Measurements from ENCODE around the gene CCDC57. TPM values are rescaled to one million over a fixed set of nuclear protein-coding genes. Genes with fewer than 3 reads are reported as not detected.

Gene CCDC57
- total RNA-seq, 1 donor from 2014 or later = 24.7 TPM

DNA sequence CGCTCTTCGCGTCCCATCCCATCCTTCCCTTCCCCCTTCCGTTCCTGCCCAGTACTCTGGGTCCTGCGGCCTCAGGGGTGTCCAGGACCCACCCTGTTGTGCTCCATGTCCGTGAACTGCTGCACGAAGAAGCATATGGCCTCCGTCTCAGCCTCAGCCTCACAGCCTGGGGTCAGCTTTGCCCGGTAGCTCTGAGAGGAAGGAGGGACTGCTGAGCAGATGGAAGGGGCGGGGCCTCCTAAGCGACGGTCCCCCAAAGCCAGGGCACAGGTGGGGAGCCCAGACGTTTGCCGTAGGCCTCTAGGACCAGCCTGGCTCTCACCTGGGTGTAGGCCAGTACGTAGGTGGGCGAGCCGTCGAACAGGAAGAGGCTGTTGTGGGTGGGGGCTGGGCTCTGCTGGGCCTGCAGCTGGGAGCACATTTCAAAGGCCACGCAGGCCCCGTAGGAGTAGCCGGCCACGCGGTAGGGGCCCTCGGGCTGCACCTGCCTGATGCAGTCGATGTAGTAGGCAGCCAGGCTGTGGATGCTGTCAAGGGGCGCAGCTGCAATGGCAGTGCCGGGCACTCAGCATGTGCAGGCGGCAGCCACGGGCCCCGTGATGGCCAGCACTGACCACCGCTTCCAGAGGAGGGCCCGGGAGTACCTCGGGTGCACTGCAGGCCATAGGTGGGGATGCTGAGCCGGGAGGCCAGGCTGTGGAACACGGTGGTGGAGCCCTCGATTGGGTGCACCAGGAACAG lies 132.4 kb downstream of the CCDC57 start:
- no peak for DNase-seq

DNA sequence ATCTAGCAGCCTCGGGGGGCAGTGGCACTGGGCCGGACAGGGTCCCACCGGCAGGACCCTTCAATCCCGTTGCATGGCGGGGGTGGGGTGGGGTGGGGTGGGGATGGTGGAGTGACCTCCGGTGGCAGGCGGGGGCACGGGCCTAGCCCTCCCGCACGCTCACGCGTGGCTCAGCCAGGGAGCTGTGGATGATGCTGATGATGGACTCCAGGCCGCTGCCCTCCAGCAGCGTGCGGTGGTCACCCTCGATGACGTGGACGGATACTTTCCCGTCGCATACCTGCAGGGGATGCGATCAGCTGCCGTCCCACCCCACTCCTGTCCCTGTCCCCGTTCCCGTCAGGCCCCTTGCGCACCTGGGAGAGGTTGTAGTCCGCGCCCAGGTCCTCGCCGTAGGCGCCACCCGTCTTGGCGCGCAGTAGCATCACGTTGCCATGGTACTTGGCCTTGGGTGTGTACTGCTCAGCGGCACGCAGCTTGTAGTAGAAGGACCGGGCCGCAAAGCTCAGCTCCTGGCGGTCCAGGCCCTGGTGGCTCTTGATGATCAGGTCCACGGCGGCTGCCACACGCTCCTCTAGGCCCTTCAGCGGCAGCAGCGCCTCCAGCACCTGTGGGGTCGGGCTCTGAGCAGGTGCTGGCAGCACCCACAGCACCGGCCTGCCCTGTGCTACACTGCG lies 133.5 kb downstream of the CCDC57 start:
- no peak for DNase-seq

DNA sequence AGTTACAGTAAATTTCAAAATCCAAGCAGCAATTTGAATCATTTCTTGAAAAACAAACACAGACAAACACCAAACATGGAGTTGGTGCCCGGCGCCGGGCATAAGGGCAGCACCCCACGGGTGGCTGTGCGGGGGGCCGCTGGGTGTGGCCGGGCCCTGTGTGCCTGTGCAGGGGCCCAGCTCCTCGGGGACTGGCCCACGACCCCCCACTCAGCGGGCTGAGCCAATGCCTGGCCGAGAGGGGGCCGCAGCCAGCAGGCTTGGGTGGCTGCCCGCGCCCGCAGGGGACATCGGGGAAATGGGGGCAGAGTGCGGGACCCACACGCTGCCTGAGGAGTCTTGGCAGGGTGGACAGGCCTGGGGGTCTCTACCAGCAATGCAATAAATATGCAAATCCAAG lies 134.2 kb downstream of the CCDC57 start:
- DNase-seq = no peak

DNA sequence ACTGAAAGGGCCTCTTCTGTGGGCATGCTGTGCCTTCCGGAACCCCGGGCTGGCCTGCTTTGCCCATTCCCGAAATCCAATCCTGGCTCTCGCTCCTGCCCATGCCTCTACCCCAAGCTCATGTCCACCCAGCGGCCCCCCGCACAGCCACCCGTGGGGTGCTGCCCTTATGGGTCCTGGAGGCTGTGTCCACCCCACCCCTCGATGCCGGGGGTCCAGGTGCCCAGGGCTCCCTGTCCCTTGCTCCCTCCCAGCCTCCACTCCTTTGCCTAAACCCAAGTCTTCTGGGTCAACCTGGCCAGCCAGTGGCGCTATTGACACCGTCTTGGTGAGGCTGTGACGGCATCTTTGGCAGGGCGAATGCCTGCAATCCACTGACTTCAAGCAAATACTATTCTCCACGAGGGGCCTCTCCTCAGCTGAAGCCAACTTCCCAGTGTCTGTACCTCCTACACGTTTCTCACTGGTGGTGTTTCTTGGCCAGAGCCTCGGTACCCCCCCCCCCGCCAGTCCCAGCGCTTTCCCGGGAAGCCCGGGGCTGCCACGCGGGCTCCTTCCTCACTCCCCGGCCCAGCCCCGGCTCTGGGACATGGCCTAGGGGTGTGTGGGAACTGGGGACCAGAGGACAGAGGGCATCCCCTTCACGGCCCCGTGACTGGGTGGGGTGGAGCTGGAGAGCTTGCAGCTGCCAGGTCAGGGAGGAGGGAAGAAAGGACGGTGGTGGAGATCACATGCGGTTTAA lies 134.9 kb downstream of the CCDC57 start:
- peak; percentile 26 for DNase-seq

DNA sequence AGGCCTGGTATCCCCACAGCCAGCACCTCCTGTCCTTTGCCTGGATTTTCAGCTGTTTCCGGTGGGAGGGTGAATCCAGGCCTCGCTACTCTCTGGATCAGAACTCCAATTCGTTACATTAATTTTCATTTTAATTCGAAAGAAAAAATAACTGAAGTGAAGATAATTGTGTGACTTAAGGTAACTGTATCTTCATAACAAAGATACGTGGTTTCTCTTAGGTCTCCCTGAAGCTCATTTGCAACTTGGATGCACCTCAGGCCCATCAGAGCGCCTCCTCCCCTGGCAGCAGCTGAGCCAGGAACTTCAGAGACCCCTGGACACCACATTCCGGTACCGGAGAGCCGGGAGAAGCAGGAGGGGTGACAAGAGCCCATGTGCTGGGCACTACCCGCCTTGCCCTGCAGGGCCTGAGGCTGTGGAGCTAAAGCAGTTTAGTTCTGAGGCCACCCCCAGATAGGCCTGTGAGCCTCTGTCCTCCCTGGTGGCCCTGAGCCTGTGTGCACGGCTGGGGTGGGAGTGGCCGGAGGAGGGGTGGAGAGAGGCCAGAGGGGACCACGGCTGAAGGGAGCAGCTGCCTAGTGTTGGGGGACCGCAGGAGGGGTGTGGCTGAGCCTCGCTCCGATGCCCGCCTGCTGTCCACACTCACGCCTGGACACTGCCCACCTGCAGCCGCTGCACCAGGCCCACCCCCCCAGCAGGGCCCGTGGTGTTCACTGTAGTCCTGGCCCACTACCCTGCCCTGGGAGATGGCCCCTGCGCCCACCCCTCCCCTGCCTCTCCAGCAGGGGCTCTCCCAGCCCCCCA lies 135.7 kb downstream of the CCDC57 start:
- DNase-seq = peak; percentile 28

DNA sequence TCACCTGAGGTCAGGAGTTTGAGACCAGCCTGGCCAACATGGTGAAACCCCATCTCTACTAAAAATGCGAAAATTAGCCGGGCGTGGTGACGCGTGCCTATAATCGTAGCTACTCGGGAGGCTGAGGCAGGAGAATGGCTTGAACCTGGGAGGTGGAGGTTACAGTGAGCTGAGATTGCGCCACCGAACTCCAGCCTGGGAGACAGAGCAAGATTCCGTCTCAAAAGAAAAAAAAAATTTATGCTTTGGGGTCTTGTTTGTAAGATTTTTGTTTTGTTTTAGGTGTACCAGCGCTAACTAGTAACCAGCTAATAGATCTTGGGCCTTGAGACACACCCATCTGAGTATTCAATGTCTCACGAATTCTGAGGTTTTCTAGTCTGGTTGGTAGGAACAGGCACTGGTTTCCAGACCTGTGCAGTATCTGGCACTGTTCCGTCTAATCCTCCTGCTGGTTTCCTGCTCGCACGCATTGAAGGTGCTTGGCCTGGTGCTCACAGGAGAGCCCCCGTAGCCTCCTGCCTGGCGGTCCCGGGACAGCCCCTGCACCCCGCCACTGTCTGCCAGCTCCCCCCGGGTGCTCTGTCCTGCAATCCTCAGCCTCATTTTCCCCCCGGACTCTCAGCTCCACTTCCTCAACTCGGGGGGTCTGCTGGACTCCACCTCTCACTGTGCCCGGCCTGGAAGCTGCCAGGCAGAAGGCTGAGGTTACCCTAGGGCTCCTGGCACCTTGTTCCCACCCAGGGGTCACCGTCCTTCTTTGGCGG lies 136.4 kb downstream of the CCDC57 start:
- DNase-seq = no peak

DNA sequence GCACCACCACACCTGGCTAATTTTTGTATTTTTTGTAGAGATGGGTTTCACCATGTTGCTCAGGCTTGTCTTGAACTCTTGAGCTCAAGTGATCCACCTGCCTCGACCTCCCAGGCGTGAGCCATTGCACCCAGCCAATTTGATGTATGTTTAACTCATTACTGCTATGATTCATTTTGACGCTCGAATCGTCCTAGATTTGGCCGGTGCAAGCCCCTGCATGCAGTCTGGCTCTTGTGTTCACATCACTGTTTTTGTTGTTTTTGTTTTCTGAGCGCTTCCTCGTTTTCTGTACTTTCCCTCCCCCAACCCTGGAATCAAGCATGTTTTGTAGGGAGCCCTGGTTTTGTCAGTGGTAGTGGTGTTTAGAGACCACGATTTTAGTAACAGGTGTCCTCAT lies 139.2 kb downstream of the CCDC57 start:
- no peak for DNase-seq

DNA sequence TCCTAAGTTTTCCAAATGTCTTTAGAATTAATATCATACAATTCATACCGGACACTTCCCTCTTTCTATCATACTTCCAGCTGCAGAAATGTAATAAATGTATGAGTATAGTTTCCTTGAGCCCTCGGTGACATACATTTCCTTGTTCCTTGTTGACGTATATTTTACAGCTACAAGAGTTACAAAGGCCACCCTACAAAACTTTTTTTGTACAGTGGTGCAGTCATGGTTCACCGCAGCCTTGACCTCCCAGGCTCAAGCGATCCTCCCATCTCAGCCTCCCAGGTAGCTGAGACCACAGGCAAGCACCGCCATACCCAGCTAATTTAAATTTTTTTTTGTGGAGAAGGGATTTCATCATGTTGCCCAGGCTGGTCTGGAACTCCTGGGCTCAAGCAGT lies 139.8 kb downstream of the CCDC57 start:
- no peak for DNase-seq

DNA sequence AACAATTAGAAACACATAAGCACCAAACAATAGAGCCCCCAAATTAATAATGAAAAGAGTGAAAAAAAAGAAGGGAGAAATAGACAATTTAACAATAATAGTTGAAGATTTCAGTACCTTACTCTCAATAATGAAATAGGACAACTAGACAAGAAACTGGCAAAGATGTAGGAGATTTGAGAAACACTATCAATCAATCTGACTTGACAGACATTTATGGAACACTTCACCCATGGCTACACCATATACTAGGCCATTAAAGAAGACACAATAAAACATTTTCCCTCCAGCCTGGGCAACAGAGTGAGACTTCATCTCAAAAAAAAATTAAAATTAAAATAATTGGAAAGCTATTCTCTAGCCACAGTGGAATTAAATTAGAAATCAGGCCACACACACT lies 142.0 kb downstream of the CCDC57 start:
- DNase-seq = no peak

DNA sequence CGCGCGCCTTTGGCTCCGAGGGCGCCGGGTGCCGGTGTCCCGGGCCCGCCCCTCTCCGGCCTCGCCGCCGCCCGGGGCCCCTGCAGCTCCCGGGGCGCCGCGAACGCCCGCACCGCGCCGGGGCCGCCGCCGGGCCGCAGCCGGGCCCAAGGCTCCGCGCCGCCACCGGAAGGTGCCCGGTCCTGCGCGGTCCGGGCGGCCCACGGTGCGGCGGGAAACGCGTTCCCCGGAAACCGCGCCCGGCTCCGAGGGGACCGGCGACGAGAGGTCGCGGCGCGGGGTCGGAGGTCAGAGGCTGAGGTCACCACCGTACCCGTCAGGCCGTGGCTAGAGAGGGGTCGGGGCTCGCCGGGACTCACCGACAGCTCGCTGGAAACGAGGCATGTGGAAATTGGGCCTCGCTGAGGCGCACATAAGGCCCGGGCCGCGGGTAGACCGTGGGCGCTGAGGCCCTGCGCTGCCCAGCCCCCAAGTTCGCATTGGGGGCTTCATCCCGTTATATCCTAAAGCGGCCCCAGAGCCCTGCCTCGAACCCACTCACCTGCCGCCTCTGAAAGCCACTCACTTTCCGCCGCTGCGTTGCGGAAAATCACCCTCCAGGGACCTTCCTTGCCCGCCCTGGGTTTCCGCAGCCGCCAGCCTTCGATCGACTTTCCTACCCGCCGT lies 146.9 kb downstream of the CCDC57 start, which contains the start of gene DUS1L:
DUS1L (minus strand) TSS at position 167 of the 666 bp plus-strand sequence. CDS start 745 bp downstream, outside the sequence.
- peak; percentile 67 for DNase-seq

DNA sequence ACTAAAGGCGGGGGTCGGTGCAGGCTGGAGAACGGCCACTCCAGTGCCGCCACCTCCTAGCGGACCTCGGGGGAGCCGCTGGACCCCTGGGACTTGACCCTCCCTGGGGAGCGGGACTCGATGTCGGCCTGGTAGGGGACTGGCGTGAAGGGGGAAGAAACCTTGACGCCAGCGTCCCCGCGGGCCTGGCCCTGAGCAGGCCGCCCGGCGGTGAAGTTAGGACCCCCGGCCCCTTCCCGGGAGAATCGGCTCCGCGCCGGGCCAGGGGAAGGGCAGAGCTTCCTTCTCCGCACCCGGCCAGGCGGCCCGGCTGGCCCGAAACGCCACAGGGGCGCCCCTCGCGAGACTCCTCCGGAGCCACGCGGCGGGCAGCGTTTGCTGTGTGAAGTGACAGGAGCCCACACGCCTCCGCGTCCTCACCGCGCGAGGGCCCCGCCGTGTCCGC lies 147.4 kb downstream of the CCDC57 start:
- DNase-seq = no peak

DNA sequence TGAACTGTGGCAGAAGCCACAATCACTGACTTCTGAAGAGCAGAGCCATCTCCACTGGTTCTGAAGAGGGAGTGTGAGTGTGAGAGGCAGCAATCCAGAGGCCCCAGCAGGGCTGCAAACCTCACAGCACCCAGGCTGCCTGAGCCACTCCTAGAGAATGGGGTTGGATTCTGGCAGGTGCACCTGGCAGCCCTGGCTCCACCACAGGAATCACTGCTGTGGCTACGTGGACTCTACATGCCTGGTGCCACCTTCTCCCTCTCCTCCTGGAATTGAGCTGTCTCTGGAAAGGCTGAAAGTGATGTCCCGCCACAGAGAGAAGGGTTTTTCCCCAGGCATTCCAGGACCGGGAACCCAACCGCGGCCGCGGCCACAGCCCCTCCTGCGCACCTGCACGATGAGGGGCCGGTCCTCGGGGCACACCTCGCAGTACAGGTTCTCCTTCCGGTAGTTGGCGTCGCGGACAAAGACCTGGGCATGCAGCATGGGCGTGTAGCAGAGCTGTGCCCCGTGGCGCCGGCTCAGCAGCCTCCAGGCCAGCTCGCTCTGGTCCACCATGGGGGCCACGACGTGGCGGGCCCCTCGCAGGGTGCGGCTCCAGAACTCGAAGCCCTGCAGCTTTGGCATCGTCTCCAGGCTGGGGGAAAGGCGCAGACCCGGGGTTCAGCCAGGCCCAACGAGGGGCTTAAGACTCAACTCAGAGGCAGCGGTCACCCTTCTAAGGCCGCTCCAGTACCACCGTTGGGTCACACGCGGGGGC lies 148.0 kb downstream of the CCDC57 start:
- DNase-seq = no peak

DNA sequence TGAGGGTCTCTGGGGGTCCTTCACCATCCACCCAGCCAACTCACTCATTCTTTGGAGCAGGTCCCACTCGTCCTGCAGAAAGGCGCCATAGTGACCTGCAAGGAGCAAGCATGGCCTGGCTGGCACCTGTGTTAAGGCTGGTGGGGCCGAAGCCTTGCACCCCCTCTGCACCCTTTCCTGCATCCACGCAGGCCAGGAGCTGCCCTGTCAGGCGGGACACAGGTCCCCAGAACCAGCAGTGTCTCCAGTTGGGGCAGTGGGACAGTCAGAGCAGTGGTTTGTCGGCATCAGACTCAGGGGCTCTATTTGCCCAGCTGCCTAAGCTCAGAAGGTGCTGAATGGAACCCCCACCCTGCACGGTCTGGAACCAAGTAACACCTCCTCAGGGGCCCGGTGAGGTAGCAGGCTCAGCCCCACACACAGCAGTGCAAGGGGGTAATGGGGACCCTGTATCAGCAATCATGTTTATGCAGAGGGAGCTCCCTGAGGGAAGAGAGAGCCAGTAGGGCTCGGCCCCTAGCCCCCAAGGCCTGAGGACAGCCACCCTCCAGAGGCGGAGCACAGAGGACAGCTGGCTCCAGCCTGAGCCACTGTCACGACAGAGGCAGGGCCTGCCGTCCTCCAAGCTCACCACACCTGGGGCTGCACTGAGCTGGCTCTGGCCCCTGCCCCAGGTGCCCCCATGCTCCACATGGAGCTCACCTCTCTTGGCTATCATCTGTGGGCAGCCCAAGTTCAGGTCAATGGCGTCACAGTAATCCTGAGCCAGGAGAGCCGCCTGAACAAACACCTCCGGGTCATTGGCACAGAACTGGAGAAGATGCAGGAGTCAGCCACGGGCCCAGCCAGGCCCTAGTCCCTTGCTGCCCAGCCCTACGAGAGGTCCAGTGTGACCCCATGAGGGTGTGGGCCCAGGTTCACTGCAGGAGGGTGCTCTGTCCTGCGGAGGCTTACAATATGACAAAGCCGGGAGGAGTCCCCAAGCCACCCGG lies 148.9 kb downstream of the CCDC57 start:
- DNase-seq = no peak

DNA sequence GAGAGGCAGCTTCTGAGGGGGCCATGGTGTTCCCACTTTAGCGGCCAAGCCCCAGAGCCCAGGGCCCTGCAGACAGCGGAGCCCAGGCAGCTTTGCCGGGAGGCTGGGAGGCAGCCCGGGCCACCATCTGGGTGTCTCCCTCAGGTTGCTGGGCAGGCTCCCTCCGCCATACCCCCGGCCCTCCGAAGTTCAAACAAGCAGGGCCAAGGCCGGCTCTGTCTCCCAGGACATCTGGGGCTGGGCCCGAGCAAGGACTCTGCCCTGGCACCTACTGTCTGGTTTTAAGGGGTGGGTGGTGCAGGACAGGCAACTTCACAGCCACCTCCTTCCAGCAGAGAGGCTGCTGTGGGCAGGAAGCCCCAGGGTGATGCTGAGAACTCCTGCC lies 149.7 kb downstream of the CCDC57 start:
- no peak for DNase-seq

DNA sequence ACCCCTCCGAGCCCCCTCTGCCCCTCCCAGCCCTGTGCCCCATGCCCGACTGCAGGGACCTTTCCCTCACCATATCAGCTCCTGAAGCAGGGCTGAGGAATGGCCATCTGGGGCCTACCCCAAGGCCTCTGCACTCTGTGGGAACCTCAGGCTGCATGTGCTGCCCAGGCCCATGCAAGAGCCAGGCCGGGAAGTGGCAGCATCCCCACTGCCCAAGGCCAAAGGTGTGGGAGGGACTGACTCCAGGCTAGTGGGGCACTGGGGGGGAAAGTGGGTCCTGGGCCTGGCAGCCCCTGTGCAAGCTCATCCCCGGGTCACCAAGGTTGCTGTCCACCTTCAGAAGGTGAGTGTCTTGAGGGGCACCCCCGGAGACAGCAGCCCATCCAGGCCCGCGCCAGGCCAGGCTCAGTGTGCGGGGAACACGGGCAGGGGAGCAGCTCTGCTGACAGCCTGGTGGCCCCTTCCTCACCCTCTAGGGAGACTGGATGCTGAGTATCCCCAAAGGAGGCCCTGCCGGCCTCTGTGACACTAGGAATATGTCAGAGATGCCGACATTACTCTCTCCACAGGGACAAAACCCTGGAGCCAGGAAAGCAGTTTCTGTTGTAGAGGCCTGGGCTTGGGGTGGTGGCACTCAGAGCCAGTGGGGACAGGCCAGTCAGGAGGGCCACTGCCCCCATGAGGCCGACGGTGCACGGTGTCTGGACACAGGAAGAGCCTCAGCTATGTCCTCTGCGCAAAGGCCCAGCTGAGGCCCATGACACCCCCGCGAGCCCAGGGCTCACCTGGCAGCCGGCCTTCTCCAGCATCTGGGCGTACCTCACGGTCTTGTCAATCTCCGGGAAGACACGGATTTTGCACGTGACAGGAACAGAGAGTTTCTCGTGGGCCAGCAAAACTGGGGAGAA lies 150.3 kb downstream of the CCDC57 start:
- DNase-seq = no peak

DNA sequence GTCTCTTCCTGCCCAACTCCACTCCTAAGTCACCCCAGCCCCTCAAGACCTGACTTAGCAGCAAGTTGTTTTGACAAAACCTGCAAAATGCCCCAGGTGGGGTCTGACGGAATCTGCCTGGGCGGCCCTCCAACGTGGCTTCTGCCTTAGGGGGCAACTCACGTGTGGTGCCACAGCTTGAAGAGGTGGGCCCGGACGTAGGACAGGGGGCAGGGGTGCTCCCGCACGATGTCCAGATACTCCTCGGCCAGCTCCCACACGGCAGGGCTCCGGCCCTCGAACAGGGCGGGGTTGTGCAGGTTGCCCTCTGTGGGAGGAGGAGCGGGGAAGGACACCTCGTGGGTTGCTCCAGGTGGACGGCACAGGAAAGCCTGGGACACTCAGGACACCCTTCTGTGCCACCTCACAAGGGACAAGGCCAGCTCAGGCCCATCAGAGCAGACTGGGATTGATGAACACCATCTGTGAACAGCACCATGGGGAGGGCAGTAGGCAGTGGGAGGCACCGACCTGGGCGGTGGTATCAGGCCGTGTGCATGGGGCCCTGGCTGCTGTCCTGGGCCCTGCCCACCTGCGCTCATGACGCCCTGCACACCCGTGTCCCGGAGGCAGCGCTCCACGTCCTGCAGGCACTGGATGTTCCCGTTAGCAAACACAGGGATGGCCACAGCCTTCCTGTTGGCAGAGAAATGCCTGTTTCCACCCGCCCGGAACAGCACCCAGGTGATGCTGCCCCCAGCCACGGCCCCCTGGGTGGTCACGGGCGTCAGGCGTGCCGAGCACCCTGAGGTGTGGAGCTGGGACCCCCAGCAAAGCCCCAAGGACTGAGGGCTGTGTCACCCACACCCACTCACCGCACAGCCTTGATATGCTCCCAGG lies 151.4 kb downstream of the CCDC57 start:
- DNase-seq = no peak

DNA sequence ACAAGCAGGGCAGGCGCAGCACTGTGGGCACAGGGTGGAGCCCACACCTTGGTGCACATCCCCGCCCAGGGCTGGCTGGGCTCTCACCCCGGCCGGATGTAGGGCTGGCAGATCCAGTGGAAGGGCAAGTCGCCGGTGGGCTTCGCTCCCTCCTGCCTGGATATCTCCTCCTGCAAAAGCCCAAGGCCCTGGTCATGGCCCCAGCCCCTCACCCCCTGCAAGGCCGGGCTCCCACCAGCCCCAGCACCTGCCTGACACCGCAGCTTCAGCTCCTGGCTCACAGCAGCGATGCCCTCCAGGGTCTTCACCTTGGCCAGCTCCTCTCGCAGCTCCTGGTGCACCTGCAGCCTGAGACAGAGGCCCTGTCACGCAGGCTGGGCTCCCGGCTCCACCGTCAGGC lies 152.0 kb downstream of the CCDC57 start:
- DNase-seq = no peak
